AG04450 (cell line): ENCODE data around the gene SEC61A1. TPM values are rescaled to one million over a fixed set of nuclear protein-coding genes. Genes with fewer than 3 reads are reported as not detected.

ENCODE experiments used
- CTCF ChIA-PET: fragments of 300-600, 350-600 bp; formaldehyde crosslinking; extraction: SDS; loops from one replicate; lab custom pipeline; 2022; ENCODE audit warnings: antibody characterized with exemption, inconsistent platforms; lab: Charles Lee
- POLR2A ChIA-PET: fragments of 350-600 bp; formaldehyde crosslinking; extraction: SDS; loops from one replicate; lab custom pipeline; 2021; ENCODE audit warnings: antibody characterized with exemption, inconsistent platforms; lab: Yijun Ruan, JAX
- DNase-seq: peaks from one replicate; pipeline ENCODE4 v3.0.0-alpha.2; 2011; ENCODE audit warnings: low read depth, low spot score
- H3K27ac ChIP-seq: one replicate; pipeline ENCODE4 v1.5.1; 2012; ENCODE audit warnings: low read depth, low read length, control low read depth
- H3K27me3 ChIP-seq: one replicate; pipeline ENCODE4 v1.6.0; 2012; ENCODE audit warnings: low read length; ENCODE audit not compliant: control insufficient read depth, insufficient read depth
- H3K4me3 ChIP-seq: 2 replicates; pipeline ENCODE4 v1.5.1; 2011; ENCODE audit warnings: mild to moderate bottlenecking, low read depth, low read length, control low read depth
- H3K9me3 ChIP-seq: 2 replicates; pipeline ENCODE4 v1.5.1; 2012; ENCODE audit warnings: low read length; ENCODE audit not compliant: control insufficient read depth, insufficient read depth
- CTCF ChIP-seq: IDR thresholded peaks from 2 replicates; pipeline ENCODE4 v1.5.1; 2011; ENCODE audit warnings: low read depth, low read length, control low read depth, inconsistent platforms
- polyA plus RNA-seq: library from polyadenylated mRNA; depleted of rRNA; stranded (reverse); fragments of >200 nt; gene quantifications from 2 replicates; pipeline ENCODE4 v1.2.3, GENCODE V29; 2011

SEC61A1 gene
- polyA plus RNA-seq, 1 experiment: 639 TPM

GRCh38 chr3:128098234-128098633, 46.0 kb downstream of the SEC61A1 start:
- Histone ChIP-seq H3K27ac (no peak overlapping the region), H3K9me3 (no peaks in the 10 kb centered on the region), H3K27me3 (no peaks in the 10 kb centered on the region), H3K4me3 (no peak overlapping the region)
- no peak for TF ChIP-seq CTCF
- DNase-seq: no peak
- ChIA-PET CTCF (interaction anchor here (2.8 to 3.5 kb wide), 2 partner anchors 36 to 510 kb away, joined by 6 to 21 read pairs; no protein-coding TSS in a partner anchor), POLR2A (interaction anchor here (0.8 kb wide), 1 partner anchor 1090 kb away, joined by 3 read pairs; no protein-coding TSS in a partner anchor)

GRCh38 chr3:128100161-128100560, 47.9 kb downstream of the SEC61A1 start:
- Histone ChIP-seq H3K4me3 (no peak overlapping the region), H3K27me3 (no peaks in the 10 kb centered on the region), H3K27ac (no peak overlapping the region), H3K9me3 (no peaks in the 10 kb centered on the region)
- ChIA-PET POLR2A (no interaction called here), CTCF (interaction anchor here (2.8 to 3.5 kb wide), 2 partner anchors 34 to 508 kb away, joined by 6 to 21 read pairs; no protein-coding TSS in a partner anchor)
- no peak for TF ChIP-seq CTCF
- no peak for DNase-seq

GRCh38 chr3:128100638-128101037, 48.4 kb downstream of the SEC61A1 start:
- Histone ChIP-seq H3K27ac (no peak overlapping the region), H3K27me3 (no peaks in the 10 kb centered on the region), H3K4me3 (no peak overlapping the region), H3K9me3 (no peaks in the 10 kb centered on the region)
- DNase-seq: no peak
- ChIA-PET POLR2A (no interaction called here), CTCF (interaction anchor here (2.8 to 3.5 kb wide), 2 partner anchors 33 to 508 kb away, joined by 6 to 21 read pairs; no protein-coding TSS in a partner anchor)
- TF ChIP-seq CTCF: no peak

- ChIA-PET CTCF (interaction anchor here (1.6 to 2.2 kb wide), 2 partner anchors 9 to 30 kb away, joined by 5 to 9 read pairs; no protein-coding TSS in a partner anchor), POLR2A (no interaction called here)
- Histone ChIP-seq H3K27me3 (no peaks in the 10 kb centered on the region), H3K4me3 (no peak overlapping the region), H3K27ac (no peak overlapping the region), H3K9me3 (no peaks in the 10 kb centered on the region)
- DNase-seq: no peak
- no peak for TF ChIP-seq CTCF
Measured at GRCh38 chr3:128103136-128103676, 51.0 kb downstream of the SEC61A1 start.

- no peak overlapping the region for H3K4me3 ChIP-seq
- H3K27ac ChIP-seq: no peak overlapping the region
- no peak for TF ChIP-seq CTCF
- no peak for DNase-seq
- CTCF ChIA-PET: interaction anchor here (1.4 to 1.9 kb wide), 2 partner anchors 12 to 26 kb away, joined by 6 read pairs; no protein-coding TSS in a partner anchor
- POLR2A ChIA-PET: no interaction called here
- no peaks in the 10 kb centered on the region for H3K9me3 ChIP-seq
- H3K27me3 ChIP-seq: no peaks in the 10 kb centered on the region
Measured at GRCh38 chr3:128107834-128108233, 55.6 kb downstream of the SEC61A1 start.
